Astrocyte of the cerebellum (primary cell): ENCODE data around the gene BBOF1.

Source experiments
- DNase-seq: peaks from one replicate; pipeline ENCODE4 v3.0.0-alpha.2; 2011; ENCODE audit warnings: low read depth
- H3K4me3 ChIP-seq: 2 replicates; pipeline ENCODE4 v1.5.1; 2011; ENCODE audit warnings: mild to moderate bottlenecking, low read depth, low read length, moderate library complexity
- CTCF ChIP-seq: IDR thresholded peaks from 2 replicates; pipeline ENCODE4 v1.5.1; 2012; ENCODE audit warnings: low read length, low read depth, moderate library complexity, mild to moderate bottlenecking; ENCODE audit errors: missing control alignments
- in situ Hi-C: cut with HindIII; loops from 2 replicates; pipeline ENCODE4 v1.10.0; 2017; ENCODE audit warnings: low sequenced_read_pairs

BBOF1 gene

GRCh38 chr14:74077401-74077800 lies 58.3 kb downstream of the BBOF1 start:
- in situ Hi-C loops = no loop called here
- no peak for TF ChIP-seq CTCF
- H3K4me3 ChIP-seq = no peak overlapping the region
- no peak for DNase-seq

GRCh38 chr14:74080820-74081460 lies 61.8 kb downstream of the BBOF1 start:
- H3K4me3 ChIP-seq = no peak overlapping the region
- in situ Hi-C loops = no loop called here
- no peak for TF ChIP-seq CTCF
- DNase-seq = no peak

- no peak overlapping the region for H3K4me3 ChIP-seq
- in situ Hi-C loops = no loop called here
- DNase-seq = no peak
- TF ChIP-seq CTCF = no peak
Measured at GRCh38 chr14:74081491-74081890, 62.3 kb downstream of the BBOF1 start.

- peak overlapping the region; percentile 74 for H3K4me3 ChIP-seq
- DNase-seq = no peak
- TF ChIP-seq CTCF = no peak
- in situ Hi-C loops = no loop called here
Measured at GRCh38 chr14:74083161-74083560, 64.0 kb downstream of the BBOF1 start.

GRCh38 chr14:74083784-74084276 lies 64.7 kb downstream of the BBOF1 start:
- TF ChIP-seq CTCF = no peak
- in situ Hi-C loops = no loop called here
- H3K4me3 ChIP-seq = peak overlapping the region; percentile 74
- DNase-seq = no peak

GRCh38 chr14:74084277-74085046 lies 65.3 kb downstream of the BBOF1 start, which contains the start of the genes ALDH6A1 and LIN52:
Gene ALDH6A1 (minus strand): TSS chr14:74084453. CDS start chr14:74084394, 59 bp downstream.
Gene LIN52 (plus strand): TSS chr14:74084956. CDS start chr14:74084975, 19 bp downstream.
- peak; percentile 100 for DNase-seq
- TF ChIP-seq CTCF = no peak
- H3K4me3 ChIP-seq = peak within 1 kb of the TSS; percentile 74
- in situ Hi-C loops = no loop called here
